B cell (primary cell): ENCODE measurements around the gene AGPAT3. TPM values are rescaled to one million over a fixed set of nuclear protein-coding genes. Genes with fewer than 3 reads are reported as not detected.
A peak's percentile ranks its signal among the peaks of the same experiment; 100 is the strongest.

Experiments used
- ATAC-seq: fragments of 200-7000 bp; cut with Tn5 transposase; one replicate; pipeline ENCODE4 v1.10.0; 2021; ENCODE audit warnings: low read depth, mild to moderate bottlenecking, moderate number of reproducible peaks, moderate library complexity
- CTCF ChIA-PET: fragments of 350-600 bp; sonication (Branson Sonifier 250); formaldehyde crosslinking; loops from one replicate; lab custom pipeline; 2021; ENCODE audit warnings: antibody characterized with exemption, inconsistent platforms; lab: Charles Lee
- POLR2A ChIA-PET: fragments of 350-600 bp; sonication (Branson Sonifier 250); formaldehyde crosslinking; loops from one replicate; lab custom pipeline; 2021; ENCODE audit warnings: antibody characterized with exemption; lab: Charles Lee
- DNase-seq: peaks from one replicate; pipeline ENCODE4 v3.0.0; 2013
- H2AFZ ChIP-seq: 2 replicates; pipeline ENCODE4 v1.6.1; 2012; ENCODE audit warnings: mild to moderate bottlenecking, low read depth, low read length; ENCODE audit not compliant: insufficient read depth, poor library complexity, severe bottlenecking
- H3K27ac ChIP-seq, 2 donors: 1 replicate in 1 of 2; 2 replicates in 1 of 2; pipeline ENCODE4 v1.5.1; 2012 to 2013; ENCODE audit warnings: low read length in 2 of 2, mild to moderate bottlenecking in 2 of 2, moderate library complexity in 1 of 2
- H3K27me3 ChIP-seq, 4 experiments: fragments of 200-600 bp in 1 of 4; sonication (generic) in 1 of 4; replicated peaks in 1 of 4; 1 replicate in 2 of 4; 2 replicates in 2 of 4; pipeline versions ENCODE4 v1.6.1 to v1.7.0; 2013 to 2016; ENCODE audit warnings: low read length in 3 of 4, mild to moderate bottlenecking in 2 of 4, mixed read lengths in 1 of 4, moderate library complexity in 1 of 4; ENCODE audit not compliant: insufficient read depth in 4 of 4, control insufficient read depth in 3 of 4; ENCODE audit errors: control extremely low read depth in 1 of 4
- H3K36me3 ChIP-seq, 2 experiments: replicated peaks in 1 of 2; 1 replicate in 1 of 2; 2 replicates in 1 of 2; pipeline versions ENCODE4 v1.6.1 to v1.7.1; 2013; ENCODE audit warnings: low read length in 1 of 2; ENCODE audit not compliant: insufficient read depth in 2 of 2, control insufficient read depth in 1 of 2; ENCODE audit errors: control extremely low read depth in 1 of 2, extremely low read depth in 1 of 2
- H3K4me1 ChIP-seq, 2 donors: fragments of 200-600 bp in 1 of 2; sonication (generic) in 1 of 2; 1 replicate in 1 of 2; 2 replicates in 1 of 2; pipeline versions ENCODE4 v1.5.1 to v1.6.1; 2013 to 2017; ENCODE audit warnings: low read length in 2 of 2; ENCODE audit not compliant: control insufficient read depth in 2 of 2, insufficient read depth in 2 of 2
- H3K4me2 ChIP-seq: replicated peaks from 2 replicates; pipeline ENCODE3; 2012; ENCODE audit warnings: mild to moderate bottlenecking, low read depth, low read length; ENCODE audit not compliant: poor library complexity, severe bottlenecking
- H3K4me3 ChIP-seq, 5 experiments: fragments of 200-600 bp in 1 of 5; sonication (generic) in 1 of 5; 1 replicate in 3 of 5; 2 replicates in 2 of 5; pipeline versions ENCODE4 v1.5.1 to v1.7.0; 2011 to 2016; ENCODE audit warnings: low read length in 4 of 5, mild to moderate bottlenecking in 4 of 5, low read depth in 2 of 5, control low read depth in 1 of 5, moderate library complexity in 1 of 5; ENCODE audit not compliant: insufficient read depth in 1 of 5; ENCODE audit errors: control extremely low read depth in 1 of 5, extremely low read depth in 1 of 5
- H3K79me2 ChIP-seq: fragments of 200-600 bp; sonication (generic); one replicate; pipeline ENCODE4 v1.6.0; 2016; ENCODE audit warnings: low read length; ENCODE audit not compliant: control insufficient read depth, insufficient read depth
- H3K9ac ChIP-seq: fragments of 200-600 bp; sonication (generic); 2 replicates; pipeline ENCODE4 v1.6.1; 2017; ENCODE audit warnings: mild to moderate bottlenecking, low read length, moderate library complexity
- H3K9me3 ChIP-seq, 3 donors: one replicate each; pipeline versions ENCODE4 v1.6.1 to v1.7.1; 2013; ENCODE audit warnings: low read length in 2 of 3; ENCODE audit not compliant: control insufficient read depth in 2 of 3, insufficient read depth in 1 of 3; ENCODE audit errors: control extremely low read depth in 1 of 3
- H4K20me1 ChIP-seq: 2 replicates; pipeline ENCODE4 v1.6.0; 2012; ENCODE audit warnings: mild to moderate bottlenecking, low read length; ENCODE audit not compliant: insufficient read depth, control insufficient read depth, poor library complexity, severe bottlenecking
- H3K27ac Mint-ChIP-seq: one replicate; pipeline ENCODE4 v1.8.0; 2021; ENCODE audit warnings: mixed read lengths
- H3K27me3 Mint-ChIP-seq: one replicate; pipeline ENCODE4 v1.8.0; 2021; ENCODE audit warnings: mixed read lengths
- H3K4me1 Mint-ChIP-seq: one replicate; pipeline ENCODE4 v1.8.0; 2021; ENCODE audit warnings: mixed read lengths
- H3K4me3 Mint-ChIP-seq: one replicate; pipeline ENCODE4 v1.8.0; 2021; ENCODE audit warnings: mixed read lengths
- H3K9me3 Mint-ChIP-seq: one replicate; pipeline ENCODE4 v1.8.0; 2022; ENCODE audit warnings: mixed read lengths; ENCODE audit not compliant: insufficient read depth
- CTCF ChIP-seq: fragments of 200-600 bp; IDR thresholded peaks from one replicate; pipeline ENCODE4 v1.8.0; 2022; ENCODE audit warnings: antibody characterized with exemption, mild to moderate bottlenecking
- EZH2 ChIP-seq: IDR thresholded peaks from 2 replicates; pipeline ENCODE4 v1.6.1; 2012; ENCODE audit warnings: borderline replicate concordance, low read depth, mild to moderate bottlenecking, moderate library complexity, low read length; ENCODE audit not compliant: insufficient read depth, poor library complexity, severe bottlenecking
- WGBS: methylation state at CpG from one replicate; pipeline ENCODE4 v1.1.5; 2013; ENCODE audit warnings: missing lambda C conversion rate; ENCODE audit not compliant: insufficient coverage; 5-methylcytosine and 5-hydroxymethylcytosine counted together
- intact Hi-C: fragments of 100-400 bp; cut with micrococcal nuclease; formaldehyde crosslinking; loops from one replicate; pipeline ENCODE4 v1.10.0; 2022
- polyA plus RNA-seq: library from polyadenylated mRNA; depleted of rRNA; stranded (reverse); fragments of >200 nt; gene quantifications from 2 replicates; pipeline ENCODE4 v1.2.3, GENCODE V29; 2012
- total RNA-seq, 2 donors: library from RNA; stranded (reverse); fragments of 120-200 nt in 1 of 2; gene quantifications; 1 replicate in 1 of 2; 2 replicates in 1 of 2; pipeline versions ENCODE4 v1.2.3 to v1.2.4, GENCODE V29; 2013 to 2022

The AGPAT3 gene
- total and polyA plus RNA-seq, 2 donors (not counting 1 experiment from before 2014, with no cell fraction given) = 14.3 to 49.3 TPM

GRCh38 chr21:43948740-43949498, 83.9 kb downstream of the AGPAT3 start:
- DNase-seq = no peak
- POLR2A ChIA-PET = no interaction called here
- Histone ChIP-seq H3K9me3 (peaks cover 0 to 22% (median 3%) of the 10 kb centered on the region in 3 donors), H3K36me3 (no peaks in the 10 kb centered on the region), H3K4me2 (peak overlapping the region; percentile 20), H3K27me3 (no peaks in the 10 kb centered on the region), H3K27ac (no peak overlapping the region), H3K4me3 (no peak overlapping the region), H3K9ac (no peak overlapping the region), H3K4me1 (peaks cover 6 to 8% of the 10 kb centered on the region in 2 donors), H3K79me2 (peaks cover 44% of the 10 kb centered on the region), H4K20me1 (peaks cover 45% of the 10 kb centered on the region), H2AFZ (no peak overlapping the region)
- no peaks in the 10 kb centered on the region for H3K27me3 Mint-ChIP-seq
- H3K4me1 Mint-ChIP-seq = peaks cover 13% of the 10 kb centered on the region
- ATAC-seq = no peak
- CTCF ChIA-PET = interaction anchor here (1.0 to 2.0 kb wide), 2 partner anchors 8 to 26 kb away, joined by 5 to 7 read pairs; no protein-coding TSS in a partner anchor
- H3K9me3 Mint-ChIP-seq = no peaks in the 10 kb centered on the region
- whole genome bisulfite sequencing = 80% methylated on average over 3 of the region's 6 CpGs
- no peak overlapping the region for H3K4me3 Mint-ChIP-seq
- H3K27ac Mint-ChIP-seq = no peak overlapping the region
- TF ChIP-seq EZH2 (no peak), CTCF (no peak)
- intact Hi-C loops = no loop called here
